T-helper 9 cell (primary cell): ENCODE results near the gene GIPR.
"Not testable (repeated sequence)": the region's sequence is repeated elsewhere in the genome, so short reads cannot be mapped to it uniquely, and the experiment has no call there.

Experiments used
- DNase-seq: peaks from one replicate; pipeline ENCODE4 v3.0.0-alpha.2; 2020

Gene GIPR

DNA sequence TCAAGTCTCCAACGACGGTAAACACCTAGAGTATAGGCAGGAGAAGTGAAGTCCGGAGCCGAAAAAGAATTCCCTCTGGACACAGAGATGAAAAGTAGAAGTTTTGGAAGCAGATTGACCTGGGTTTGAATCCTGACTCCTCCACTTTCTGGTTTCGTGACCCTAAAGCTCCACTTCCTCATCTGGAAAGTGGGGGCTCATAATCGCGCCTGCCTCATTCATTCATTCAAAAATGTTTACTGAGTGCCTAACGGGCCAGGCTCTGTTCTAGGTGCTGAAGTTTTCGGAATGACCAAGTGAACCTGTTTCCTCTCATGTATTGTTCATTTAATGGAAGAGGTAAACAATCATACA lies 21.7 kb upstream of the GIPR start:
- DNase-seq, result no peak

DNA sequence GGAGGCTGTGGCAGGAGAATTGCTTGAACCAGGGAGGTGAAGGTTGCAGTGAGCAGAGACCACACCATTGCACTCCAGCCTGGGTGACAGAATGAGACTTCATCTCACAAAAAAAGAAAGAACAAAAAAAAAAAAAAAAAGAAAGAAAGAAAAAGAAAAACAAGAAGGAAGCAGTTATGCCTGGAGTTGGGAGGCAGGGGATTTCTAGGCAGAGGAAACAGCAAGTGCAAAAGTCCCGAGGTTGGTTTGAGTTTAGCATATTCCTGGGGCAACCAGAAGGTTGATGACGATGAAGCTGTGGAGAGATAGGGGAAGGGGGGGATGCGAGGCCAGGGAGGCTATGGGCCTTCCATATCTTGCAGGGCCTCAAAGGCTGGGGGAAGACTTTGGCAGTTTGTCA lies 17.3 kb upstream of the GIPR start:
- no peak for DNase-seq

DNA sequence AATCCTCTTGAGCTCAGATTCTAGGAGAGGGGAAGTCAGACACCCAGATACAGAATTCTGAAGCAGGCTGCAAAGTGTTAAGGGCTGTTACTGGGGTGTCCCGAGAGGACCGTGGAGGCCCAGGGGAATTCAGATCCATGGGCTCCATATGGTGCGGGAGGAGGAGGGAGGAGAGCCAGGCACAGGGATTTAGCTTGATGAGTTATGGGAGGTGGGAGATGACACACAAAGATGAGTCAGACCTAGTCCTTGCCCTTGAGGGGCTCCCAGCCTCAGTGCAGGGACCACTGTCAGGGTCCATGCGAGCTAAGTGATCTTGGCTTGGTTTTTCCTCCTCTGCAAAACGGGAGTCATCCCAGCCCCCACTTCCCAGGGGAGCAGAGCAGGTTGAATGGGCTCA lies 14.4 kb upstream of the GIPR start:
- DNase-seq, result no peak

DNA sequence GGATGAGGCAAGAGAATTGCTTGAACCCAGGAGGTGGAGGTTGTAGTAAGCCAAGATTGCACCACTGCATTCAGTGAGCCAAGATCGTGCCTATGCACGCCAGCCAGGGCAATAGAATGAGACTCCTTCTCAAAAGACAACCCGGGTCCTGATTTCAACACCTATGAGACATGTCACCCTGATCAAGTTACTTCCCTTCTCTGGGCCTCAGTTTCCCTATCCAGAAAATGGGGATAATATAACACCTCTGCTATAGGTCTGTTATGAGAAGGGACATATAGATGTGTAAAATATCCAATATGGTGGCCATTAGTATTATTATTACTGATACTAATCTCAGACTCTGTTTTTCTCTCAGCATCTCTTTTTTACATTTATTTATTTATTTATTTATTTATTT lies 12.9 kb upstream of the GIPR start:
- DNase-seq, result no peak

DNA sequence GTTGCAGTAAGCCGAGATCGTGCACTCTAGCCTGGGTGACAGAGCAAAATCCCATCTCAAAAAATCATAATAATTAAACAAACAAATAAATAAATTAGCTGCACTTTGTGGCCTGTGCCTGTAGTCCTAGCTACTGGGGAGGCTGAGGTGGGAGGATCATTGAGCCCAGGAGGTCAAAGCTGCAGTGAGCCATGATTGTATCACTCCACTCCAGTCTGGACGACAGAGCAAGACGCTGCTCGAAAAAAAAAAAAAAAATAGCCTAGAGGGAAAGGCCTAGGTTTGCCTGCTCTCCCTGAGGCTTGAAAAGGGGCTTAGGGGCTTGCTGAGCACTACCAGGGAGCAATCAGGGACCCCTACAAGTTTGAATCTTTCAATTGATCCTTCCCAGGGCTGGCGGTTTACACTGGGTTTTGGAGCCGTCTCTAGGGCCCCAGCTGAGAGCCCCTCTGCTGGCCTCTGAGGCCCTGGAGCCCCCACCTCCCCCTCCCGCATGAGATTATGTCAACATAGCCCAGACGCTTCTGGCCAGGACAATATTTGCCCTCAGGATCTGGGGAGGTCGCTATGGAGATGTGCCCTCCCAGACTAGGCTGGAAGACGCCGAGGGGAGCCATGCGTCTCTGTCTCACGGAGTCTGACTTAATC lies 10.4 kb upstream of the GIPR start:
- no peak for DNase-seq

DNA sequence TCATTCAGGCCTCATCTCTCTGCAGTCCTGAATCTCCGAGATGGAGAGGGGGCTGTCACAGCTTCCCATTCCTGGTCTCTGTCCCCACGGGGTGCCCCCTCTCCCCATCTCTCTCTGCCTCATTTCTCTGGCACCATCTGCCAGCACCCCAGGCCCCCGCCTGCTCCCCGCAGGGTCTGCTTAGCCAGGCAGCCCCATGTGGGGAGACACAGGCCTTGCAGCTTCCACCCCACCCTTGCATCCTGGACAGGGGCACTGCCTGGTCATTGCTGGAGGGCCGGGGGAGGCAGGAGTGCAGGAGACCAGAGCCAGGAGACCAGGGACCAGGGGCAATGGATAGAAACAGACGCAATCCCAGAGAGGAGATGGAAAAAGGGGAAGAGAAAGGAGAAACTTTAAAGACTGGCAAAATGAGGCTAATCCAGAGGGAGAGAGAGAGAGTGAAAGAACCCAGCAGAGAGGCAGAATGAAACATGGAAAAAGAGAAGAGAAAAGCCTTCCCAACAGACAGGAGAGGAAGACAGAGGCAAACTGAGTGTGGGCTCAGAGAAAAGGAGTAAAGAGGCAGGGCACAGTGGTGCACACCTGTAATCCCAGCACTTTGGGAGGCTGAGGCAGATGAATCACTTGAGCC lies 8.8 kb upstream of the GIPR start:
- DNase-seq, result no peak

DNA sequence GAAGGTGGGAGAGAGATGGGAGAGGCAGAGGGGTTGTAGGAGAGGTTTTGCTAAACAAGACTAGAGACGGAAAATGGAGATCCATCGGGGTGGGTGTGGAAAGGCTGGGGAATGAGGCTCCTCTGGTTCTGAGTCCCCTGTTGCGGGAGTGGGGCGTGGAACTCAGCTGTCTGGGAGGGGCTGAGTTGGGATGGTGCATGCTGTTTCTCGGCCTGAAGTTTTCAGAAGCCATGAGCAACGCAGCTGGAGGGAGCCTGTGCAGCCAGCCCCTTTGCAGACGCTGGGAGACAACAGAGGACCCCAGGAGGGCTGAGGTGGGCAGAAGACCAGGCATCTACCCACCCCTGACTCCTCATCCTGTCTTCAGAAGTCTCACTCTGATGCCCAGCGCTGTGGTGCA lies 7.4 kb upstream of the GIPR start:
- no peak for DNase-seq

DNA sequence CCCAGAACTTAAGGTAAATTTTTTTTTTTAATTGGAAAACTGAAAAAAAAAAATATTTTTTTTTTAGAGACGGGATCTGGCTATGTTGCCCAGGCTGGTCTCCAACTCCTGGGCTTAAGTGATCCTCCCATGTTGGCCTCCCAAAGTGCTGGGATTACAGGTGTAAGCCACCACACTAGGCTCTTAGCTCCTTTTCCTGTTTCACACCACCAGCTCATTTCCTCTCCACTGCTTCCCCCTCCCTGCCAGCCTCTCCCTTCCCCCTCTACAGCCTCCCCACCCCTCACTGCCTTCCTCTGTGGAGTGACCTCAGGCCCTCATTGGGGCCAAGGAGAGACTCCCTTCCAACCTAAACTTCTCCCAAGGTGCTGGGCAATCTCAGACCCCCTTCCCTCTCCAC lies 4.2 kb upstream of the GIPR start:
- DNase-seq, result no peak

DNA sequence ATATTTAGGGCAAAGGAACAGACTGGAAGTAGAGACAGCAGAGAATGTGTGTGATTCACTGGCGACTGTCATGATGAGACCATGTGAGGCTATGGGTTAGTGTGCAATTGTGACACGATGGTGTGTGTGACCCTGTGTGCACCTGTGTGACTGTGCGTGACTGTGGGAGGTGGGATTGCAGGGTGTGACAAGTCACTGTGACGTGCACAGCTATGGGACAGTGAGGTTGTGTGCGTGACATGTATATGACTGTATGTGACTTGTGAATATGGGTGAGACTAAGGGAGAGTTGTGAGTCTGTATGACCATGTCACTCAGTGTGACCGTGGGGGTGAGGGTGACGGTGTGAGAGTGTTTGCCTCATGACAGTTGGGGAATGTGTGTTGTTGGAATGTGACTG lies 3.4 kb upstream of the GIPR start:
- no peak for DNase-seq

DNA sequence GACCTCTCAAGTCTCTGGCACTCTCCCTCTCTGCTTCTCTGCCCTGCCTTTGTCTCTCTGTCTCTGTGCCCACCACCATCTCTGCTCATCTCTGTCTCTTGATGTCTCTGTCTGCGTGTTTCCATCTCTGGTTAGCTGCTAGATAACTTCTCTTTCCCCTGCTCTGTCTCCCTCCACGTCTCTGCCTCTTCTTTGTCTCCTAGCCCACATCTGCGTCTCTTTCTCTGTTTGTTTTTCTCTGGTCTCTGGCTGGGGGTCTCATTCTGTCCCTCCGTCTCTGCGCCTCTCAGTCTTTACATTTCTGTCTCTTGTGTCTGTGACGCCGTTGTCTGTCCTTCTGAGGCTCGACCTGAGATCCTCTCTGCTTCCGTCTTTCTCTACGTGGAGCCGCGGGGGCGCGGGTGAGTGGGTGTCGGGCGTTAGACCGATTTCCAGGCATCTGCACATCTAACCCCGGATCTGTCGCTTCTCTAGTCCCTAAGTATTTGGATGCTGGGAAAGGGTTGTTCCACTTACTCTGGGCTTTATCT lies 386 bp downstream of the GIPR start:
- peak; percentile 21 for DNase-seq

DNA sequence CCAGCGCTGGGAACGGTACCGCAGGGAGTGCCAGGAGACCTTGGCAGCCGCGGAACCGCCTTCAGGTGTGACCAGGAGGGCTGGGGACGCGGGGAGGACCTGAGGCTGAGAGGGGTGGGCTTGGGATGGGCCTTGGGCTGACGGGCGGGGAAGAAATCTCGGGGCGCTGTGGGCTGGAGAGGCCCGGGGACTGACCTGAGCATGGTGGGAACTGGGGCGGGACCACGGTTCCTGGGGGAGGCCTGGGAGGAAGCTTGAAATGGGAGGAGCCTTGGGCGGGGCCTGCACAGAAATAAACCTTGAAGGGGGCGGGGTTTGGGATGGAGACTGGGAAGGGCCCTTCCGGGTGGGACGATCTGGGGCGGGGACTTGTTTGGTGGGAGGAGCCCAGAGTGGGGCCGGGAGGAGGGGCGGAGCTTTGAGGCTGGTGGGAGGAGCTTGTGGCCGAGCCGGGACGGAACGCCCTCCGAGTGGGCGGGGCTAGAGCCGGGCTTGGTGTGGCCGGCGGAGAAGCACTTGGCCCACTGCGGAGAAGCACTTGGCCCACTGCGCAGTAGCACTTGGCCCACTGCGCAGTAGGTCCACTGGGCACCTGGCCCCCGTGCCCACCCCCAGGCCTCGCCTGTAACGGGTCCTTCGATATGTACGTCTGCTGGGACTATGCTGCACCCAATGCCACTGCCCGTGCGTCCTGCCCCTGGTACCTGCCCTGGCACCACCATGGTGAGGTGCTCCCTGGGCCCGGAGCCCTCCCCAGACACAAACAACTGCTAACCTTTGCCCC lies 2.8 kb downstream of the GIPR start:
- DNase-seq, result peak; percentile 21

DNA sequence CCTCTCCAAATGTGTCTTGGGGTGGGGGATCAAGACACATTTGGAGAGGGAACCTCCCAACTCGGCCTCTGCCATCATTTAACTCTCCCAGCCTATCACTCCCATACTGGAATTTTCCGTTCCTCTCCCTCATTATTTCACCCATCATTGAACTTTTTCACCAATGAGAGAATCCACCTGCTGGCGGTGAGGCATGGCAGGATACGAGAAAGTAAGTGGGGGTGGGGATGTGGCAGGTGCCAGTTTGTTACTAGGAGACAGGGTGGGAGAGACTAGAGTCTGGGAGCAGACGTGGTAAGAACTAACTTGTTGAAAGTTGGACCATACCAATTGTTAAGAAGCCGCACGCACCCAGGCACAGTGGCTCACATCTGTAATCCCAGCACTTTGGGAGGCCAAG lies 6.9 kb downstream of the GIPR start:
- DNase-seq, result no peak

DNA sequence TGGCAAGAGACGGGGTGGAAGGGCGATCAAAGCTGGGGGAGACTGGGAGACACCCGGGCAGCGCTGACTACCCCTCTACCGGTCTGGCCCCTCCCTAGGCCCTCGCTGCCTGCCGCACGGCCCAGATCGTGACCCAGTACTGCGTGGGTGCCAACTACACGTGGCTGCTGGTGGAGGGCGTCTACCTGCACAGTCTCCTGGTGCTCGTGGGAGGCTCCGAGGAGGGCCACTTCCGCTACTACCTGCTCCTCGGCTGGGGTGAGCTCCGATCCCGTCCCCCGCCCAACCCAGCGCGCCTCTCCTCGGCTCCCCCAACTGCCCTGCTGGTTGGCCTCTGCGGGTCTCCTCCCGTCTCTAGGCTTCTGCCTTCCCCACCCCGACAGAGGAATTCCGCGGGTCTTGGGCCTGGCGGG lies 8.8 kb downstream of the GIPR start:
- peak; percentile 32 for DNase-seq

DNA sequence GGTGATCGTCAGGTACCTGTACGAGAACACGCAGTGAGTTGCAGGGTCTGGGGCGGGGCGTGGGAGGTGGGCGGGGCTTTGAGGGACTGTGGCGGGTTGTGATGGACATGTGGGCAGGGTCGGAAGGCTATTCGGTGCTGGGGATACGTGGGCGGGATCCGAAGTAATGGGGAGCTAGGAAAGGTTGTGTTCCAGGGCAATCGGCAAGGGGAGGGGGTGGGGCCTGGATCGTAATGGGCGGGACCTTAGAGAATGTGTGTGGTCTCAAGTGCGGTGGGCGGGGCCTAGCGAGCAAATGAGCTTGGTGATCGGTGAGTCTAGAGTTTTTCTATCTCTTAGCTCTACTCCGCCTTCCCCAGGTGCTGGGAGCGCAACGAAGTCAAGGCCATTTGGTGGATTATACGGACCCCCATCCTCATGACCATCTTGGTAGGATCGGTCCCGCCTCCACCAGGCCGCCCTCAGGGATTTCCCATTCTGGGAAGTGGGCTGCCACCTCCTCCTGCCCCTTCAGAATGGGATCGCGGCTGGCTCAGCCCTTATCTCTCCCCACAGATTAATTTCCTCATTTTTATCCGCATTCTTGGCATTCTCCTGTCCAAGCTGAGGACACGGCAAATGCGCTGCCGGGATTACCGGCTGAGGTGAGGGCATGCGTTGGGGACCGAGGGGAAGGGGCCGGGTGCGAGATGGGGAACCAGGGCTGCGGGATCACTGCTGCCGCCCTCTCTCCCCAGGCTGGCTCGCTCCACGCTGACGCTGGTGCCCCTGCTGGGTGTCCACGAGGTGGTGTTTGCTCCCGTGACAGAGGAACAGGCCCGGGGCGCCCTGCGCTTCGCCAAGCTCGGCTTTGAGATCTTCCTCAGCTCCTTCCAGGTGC lies 9.6 kb downstream of the GIPR start:
- DNase-seq, result peak; percentile 70

DNA sequence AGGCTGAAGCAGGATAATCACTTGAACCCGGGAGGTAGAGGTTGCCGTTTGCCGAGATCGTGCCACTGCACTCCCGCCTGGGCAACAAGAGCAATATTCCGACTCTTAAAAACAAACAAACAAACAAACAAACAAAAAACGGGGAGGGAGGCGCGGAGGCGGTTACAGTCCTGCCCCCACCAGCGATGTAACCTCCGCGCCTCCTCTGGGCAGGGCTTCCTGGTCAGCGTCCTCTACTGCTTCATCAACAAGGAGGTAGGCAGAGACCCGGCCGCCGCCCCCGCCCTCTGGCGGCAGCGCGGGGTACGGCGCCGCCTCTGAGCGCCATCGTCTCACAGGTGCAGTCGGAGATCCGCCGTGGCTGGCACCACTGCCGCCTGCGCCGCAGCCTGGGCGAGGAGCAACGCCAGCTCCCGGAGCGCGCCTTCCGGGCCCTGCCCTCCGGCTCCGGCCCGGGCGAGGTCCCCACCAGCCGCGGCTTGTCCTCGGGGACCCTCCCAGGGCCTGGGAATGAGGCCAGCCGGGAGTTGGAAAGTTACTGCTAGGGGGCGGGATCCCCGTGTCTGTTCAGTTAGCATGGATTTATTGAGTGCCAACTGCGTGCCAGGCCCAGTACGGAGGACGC lies 13.5 kb downstream of the GIPR start:
- peak; percentile 78 for DNase-seq

DNA sequence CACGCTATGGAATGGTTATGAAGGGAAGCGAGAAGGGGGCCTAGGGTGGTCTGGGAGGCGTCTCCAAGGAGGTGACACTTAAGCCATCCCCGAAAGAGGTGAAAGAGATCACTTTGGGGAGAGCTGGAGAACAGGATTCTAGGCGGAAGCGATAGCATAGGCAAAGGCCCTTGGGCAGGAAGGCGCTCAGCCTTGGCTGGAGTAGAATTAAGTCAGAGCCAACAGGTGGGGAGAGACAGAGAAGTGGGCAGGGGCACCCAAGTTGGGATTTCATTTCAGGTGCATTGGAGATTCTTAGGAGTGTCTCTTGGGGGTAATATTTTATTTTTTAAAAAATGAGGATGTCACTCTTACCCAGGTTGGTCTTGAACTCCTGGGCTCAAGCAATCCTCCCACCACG lies 14.1 kb downstream of the GIPR start:
- no peak for DNase-seq

DNA sequence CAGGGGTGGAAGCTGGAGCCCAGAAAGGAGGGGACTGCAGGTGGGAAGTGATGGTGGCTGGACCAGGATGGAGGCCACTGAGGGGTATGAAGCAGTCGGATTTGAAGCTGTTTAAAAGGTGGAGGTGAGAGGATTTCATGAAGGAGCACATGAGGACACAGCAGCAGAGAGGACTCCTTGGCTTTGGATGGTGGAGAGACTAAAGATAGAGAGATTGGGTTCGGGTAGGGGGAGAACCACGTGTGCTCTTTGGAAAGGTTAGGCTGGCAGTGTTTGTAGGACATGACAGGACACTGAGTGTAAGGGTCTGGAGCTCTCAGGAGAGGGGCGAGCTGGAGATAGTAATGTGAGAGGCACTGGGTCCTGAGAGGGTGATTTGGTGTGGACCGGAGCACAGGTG lies 14.9 kb downstream of the GIPR start:
- DNase-seq, result no peak

DNA sequence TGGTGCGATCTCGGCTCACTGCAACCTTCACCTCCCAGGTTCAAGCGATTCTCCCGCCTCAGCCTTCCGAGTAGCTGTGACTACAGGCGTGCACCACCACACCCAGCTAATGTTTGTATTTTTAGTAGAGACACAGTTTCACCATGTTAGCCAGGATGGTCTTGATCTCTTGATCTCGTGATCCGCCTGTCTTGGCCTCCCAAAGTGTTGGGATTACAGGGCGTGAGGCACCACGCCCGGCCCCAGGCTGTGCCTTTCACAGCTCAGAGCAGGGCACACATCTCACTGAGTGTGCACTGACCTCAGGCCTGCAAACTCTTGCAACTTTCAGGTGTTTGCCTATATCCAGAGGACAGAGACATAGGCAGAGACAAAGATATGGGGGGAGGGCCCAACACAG lies 17.0 kb downstream of the GIPR start:
- DNase-seq, result not testable (repeated sequence)

DNA sequence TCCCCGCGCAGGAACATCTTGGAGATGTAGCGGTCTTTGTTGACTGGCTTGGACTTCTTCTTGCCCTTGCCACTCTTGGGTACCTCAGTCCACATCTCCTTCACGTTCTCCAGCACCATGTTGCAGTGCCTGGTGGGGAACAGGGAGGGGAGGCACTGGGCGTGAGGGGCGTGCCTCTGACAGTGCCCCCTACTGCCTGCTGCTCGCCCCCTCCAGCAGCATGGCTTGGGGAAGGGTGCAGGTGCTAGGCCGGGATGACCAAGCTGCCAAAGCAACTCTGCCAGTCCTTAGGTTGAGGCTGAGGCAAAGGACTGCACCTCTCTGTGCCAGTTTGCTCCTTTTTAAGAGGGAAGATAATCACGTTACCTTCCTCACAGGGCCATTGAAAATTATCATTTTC lies 19.6 kb downstream of the GIPR start:
- DNase-seq, result no peak

DNA sequence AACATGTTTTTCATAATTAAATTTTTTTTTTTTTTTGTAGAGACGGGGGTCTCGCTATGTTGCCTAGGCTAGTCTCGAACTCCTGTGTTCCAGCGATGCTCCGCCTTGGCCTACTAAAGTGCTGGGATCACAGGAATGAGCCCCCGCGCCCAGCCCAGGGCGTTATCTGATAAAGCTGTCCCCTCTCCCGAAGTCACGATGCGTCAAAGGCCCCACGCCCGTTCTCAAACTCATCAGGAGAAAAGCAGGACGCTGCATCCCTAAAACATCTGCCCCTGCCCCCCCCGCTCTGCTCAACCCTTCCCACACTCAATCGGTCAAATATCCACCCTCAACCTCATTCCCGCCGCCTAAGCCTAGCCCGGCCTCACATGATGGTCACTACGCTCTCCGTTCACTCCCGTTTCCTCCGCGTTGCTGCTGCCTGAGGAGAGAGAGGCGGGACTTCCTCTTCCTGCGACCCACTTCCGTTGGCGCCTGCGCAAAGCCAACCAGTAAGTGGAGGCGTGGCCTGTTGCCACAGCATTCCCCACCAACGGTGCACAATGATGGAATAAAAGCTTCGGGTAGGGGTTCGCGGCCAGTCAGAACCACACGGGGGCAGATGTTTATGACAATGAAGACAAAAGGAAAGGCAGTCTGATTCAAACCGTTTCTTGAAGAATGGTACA lies 23.6 kb downstream of the GIPR start, which contains the start of gene SNRPD2:
SNRPD2 (minus strand) TSS at position 438 of the 671 bp plus-strand sequence; CDS start at position 373, 65 bp downstream.
- peak; percentile 86 for DNase-seq

DNA sequence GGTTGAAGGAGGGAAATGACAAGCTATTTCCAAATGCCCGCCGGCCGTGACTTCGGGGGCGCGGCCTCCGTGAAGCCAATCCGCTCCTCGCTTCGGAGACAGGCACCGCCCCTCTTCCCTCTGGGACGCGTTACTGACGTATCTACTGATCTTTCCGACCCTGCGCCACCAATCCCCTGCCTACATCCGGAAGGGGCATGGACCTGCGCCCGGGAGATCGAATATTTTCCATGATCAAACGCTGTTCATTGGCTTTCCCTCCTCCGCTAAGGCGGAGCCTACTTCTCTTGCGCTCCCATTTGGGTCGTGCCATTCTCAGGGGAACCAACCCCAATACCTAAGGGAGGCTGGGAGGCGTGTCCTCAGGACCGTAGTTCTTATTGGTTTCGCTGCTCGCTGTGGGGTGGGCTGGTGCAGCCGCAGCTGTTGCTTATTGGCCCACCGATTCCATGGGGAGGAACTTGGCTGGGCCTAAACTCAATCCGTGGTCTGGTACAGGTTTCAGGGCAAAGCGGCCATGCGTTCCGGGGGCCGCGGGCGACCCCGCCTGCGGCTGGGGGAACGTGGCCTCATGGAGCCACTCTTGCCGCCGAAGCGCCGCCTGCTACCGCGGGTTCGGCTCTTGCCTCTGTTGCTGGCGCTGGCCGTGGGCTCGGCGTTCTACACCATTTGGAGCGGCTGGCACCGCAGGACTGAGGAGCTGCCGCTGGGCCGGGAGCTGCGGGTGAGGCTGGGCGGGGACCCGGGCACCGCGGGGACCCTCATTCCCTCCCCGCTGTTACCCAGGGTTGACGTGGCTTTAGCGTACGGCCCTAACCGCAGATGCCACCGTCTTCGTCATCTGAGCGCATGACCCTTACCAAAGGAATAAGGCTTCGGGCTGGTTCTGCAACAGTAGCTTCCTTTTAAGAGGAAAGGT lies 24.4 kb downstream of the GIPR start, which contains the start of gene QPCTL:
QPCTL (plus strand) TSS at position 480 of the 919 bp plus-strand sequence; CDS start at position 518, 38 bp downstream.
- peak; percentile 89 for DNase-seq
